ENCODE data around the gene TBC1D21. TPM values are rescaled to one million over a fixed set of nuclear protein-coding genes. Genes with fewer than 3 reads are reported as not detected.

TBC1D21 gene
- total and polyA plus RNA-seq, 9 of the 15 experiments (the other 6 are each of a cell fraction or from before 2014, with no cell fraction given) = not detected

GRCh38 chr15:73924171-73924921 lies 51.0 kb downstream of the TBC1D21 start:
- peaks cover 0 to 37% of the 10 kb centered on the region in 2 experiments; a peak in 2 of 5 replicates for H3K27me3 ChIP-seq (ENCODE audit: control insufficient read depth in 2 of 2, insufficient read depth in 2 of 2, low read length in 2 of 2)
- H3K4me1 ChIP-seq (replicated peaks in 1 of 2; ENCODE audit: control insufficient read depth in 2 of 2, insufficient read depth in 2 of 2, low read length in 2 of 2) = peaks cover 0 to 26% of the 10 kb centered on the region in 2 experiments; a peak in 4 of 5 replicates
- DNase-seq (ENCODE audit: extremely low read depth in 1 of 4, low spot score in 3 of 4) = no peak
- H3K27ac ChIP-seq (ENCODE audit: extremely low read depth, low read depth, low read length) = no peak overlapping the region
- no peaks in the 10 kb centered on the region for H4K20me1 ChIP-seq (replicated peaks; ENCODE audit: control insufficient read depth, insufficient read depth, low read length)
- no peak for FAIRE-seq
- in situ Hi-C loops (cut with MboI) = no loop called here
- H3K4me2 ChIP-seq (ENCODE audit: insufficient read depth, low read length) = no peak overlapping the region
- 8% methylated on average over 12 of the region's 12 CpGs for WGBS (ENCODE audit: insufficient coverage, low coverage, missing lambda C conversion rate)
- H2AFZ ChIP-seq (ENCODE audit: low read depth, low read length) = no peak overlapping the region
- no peak overlapping the region for H3K4me3 ChIP-seq
- no peak for ATAC-seq
- no peak overlapping the region for H3K9ac ChIP-seq (ENCODE audit: insufficient read depth in 1 of 2, low read depth in 2 of 2, low read length in 2 of 2)
- TF ChIP-seq MAZ (CRISPR knock-in tag; conservative IDR thresholded peaks at IDR 0.05 in 1 of 2, IDR thresholded peaks at IDR 0.05 in 1 of 2) (no peak), ZNF263 (CRISPR knock-in tag; IDR thresholded peaks at IDR 0.05; ENCODE audit: borderline replicate concordance) (peak; percentile 19; the same call in 1 of the 2 replicates), ZNF121 (CRISPR knock-in tag; conservative IDR thresholded peaks at IDR 0.05) (no peak)
- CTCF ChIA-PET (ENCODE audit: low intra/inter-chr PET ratio) = no interaction called here
- POLR2A ChIA-PET = interaction anchor here (1.3 kb wide), 1 partner anchor 13 kb away, joined by 3 read pairs; no protein-coding TSS in a partner anchor
- intact Hi-C loops (cut with micrococcal nuclease) = no loop called here
- no peaks in the 10 kb centered on the region for H3K36me3 ChIP-seq (ENCODE audit: control insufficient read depth, insufficient read depth, low read length)
- no TSS peak for BruUV-seq (replicated peaks)
- H3K9me3 ChIP-seq (replicated peaks; ENCODE audit: control insufficient read depth, insufficient read depth, low read depth, low read length) = no peaks in the 10 kb centered on the region
- no peaks in the 10 kb centered on the region for H3K79me2 ChIP-seq (ENCODE audit: control insufficient read depth, insufficient read depth, low read length)
- no peaks in the 10 kb centered on the region for H3K9me1 ChIP-seq (ENCODE audit: control insufficient read depth, insufficient read depth, low read length)

DNA sequence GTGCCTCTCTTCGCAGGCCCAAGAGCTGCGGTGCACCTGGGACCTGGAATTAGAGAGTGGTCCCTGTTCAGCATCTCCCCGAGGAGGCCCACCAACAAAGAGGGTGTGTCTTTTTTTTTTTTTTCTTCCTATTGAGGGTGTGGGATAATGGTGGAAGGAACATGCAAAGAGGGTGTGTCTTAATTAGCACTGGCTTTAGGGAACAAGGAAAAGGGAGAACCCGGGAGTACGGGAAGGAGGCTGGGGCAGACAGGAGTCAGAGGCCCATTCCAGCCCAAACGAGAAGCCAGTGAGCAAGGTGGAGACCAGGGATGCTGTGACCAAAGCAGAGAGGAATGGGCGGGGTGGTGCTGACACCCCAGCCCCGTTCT lies 52.5 kb downstream of the TBC1D21 start:
- no peaks in the 10 kb centered on the region for H3K36me3 ChIP-seq (ENCODE audit: control insufficient read depth, insufficient read depth, low read length)
- 6% methylated on average over 8 of the region's 8 CpGs for WGBS (ENCODE audit: insufficient coverage, low coverage, missing lambda C conversion rate)
- H3K4me2 ChIP-seq (ENCODE audit: insufficient read depth, low read length) = no peak overlapping the region
- ChIA-PET POLR2A (no interaction called here), CTCF (ENCODE audit: low intra/inter-chr PET ratio) (no interaction called here)
- intact Hi-C loops (cut with micrococcal nuclease) (no loop called here), in situ Hi-C loops (cut with MboI) (no loop called here)
- no peaks in the 10 kb centered on the region for H3K79me2 ChIP-seq (ENCODE audit: control insufficient read depth, insufficient read depth, low read length)
- no peaks in the 10 kb centered on the region for H3K9me1 ChIP-seq (ENCODE audit: control insufficient read depth, insufficient read depth, low read length)
- peaks cover 0 to 41% of the 10 kb centered on the region in 2 experiments; a peak in 3 of 5 replicates for H3K27me3 ChIP-seq (ENCODE audit: control insufficient read depth in 2 of 2, insufficient read depth in 2 of 2, low read length in 2 of 2)
- H3K27ac ChIP-seq (ENCODE audit: extremely low read depth, low read depth, low read length) = no peak overlapping the region
- no peak for ATAC-seq
- H3K9ac ChIP-seq (ENCODE audit: insufficient read depth in 1 of 2, low read depth in 2 of 2, low read length in 2 of 2) = no peak overlapping the region
- TF ChIP-seq ZNF184 (CRISPR knock-in tag; IDR thresholded peaks at IDR 0.05) (no peak), ZNF75A (CRISPR knock-in tag; IDR thresholded peaks at IDR 0.05) (no peak), ZC3H4 (CRISPR knock-in tag; IDR thresholded peaks at IDR 0.05; ENCODE audit: borderline replicate concordance) (no peak), ARHGAP35 (IDR thresholded peaks at IDR 0.05; ENCODE audit: partially characterized antibody) (no peak), DIDO1 (tag; IDR thresholded peaks at IDR 0.05; ENCODE audit: low read depth) (no peak), ZNF431 (CRISPR knock-in tag; IDR thresholded peaks at IDR 0.05) (no peak)
- TF ChIP-seq, protein P1, sequence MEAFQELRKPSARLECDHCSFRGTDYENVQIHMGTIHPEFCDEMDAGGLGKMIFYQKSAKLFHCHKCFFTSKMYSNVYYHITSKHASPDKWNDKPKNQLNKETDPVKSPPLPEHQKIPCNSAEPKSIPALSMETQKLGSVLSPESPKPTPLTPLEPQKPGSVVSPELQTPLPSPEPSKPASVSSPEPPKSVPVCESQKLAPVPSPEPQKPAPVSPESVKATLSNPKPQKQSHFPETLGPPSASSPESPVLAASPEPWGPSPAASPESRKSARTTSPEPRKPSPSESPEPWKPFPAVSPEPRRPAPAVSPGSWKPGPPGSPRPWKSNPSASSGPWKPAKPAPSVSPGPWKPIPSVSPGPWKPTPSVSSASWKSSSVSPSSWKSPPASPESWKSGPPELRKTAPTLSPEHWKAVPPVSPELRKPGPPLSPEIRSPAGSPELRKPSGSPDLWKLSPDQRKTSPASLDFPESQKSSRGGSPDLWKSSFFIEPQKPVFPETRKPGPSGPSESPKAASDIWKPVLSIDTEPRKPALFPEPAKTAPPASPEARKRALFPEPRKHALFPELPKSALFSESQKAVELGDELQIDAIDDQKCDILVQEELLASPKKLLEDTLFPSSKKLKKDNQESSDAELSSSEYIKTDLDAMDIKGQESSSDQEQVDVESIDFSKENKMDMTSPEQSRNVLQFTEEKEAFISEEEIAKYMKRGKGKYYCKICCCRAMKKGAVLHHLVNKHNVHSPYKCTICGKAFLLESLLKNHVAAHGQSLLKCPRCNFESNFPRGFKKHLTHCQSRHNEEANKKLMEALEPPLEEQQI (IDR thresholded peaks at IDR 0.05) = no peak
- no peak overlapping the region for H3K4me3 ChIP-seq
- no peak overlapping the region for H2AFZ ChIP-seq (ENCODE audit: low read depth, low read length)
- H3K9me3 ChIP-seq (replicated peaks; ENCODE audit: control insufficient read depth, insufficient read depth, low read depth, low read length) = no peaks in the 10 kb centered on the region
- no peak for FAIRE-seq
- peaks cover 0 to 26% of the 10 kb centered on the region in 2 experiments; a peak in 4 of 5 replicates for H3K4me1 ChIP-seq (replicated peaks in 1 of 2; ENCODE audit: control insufficient read depth in 2 of 2, insufficient read depth in 2 of 2, low read length in 2 of 2)
- no peaks in the 10 kb centered on the region for H4K20me1 ChIP-seq (replicated peaks; ENCODE audit: control insufficient read depth, insufficient read depth, low read length)
- no TSS peak for BruUV-seq (replicated peaks)
- DNase-seq (ENCODE audit: extremely low read depth in 1 of 4, low spot score in 3 of 4) = no peak

Measured in K562 (cell line).